CD4-positive, alpha-beta T cell treated with Interleukin-15 for 1 hour (primary cell): Measurements from ENCODE around the gene SYNE1.
"Not testable (repeated sequence)": the region's sequence is repeated elsewhere in the genome, so short reads cannot be mapped to it uniquely, and the experiment has no call there.

Source experiments
- DNase-seq: peaks from one replicate; pipeline ENCODE4 v3.0.0-alpha.2; 2020

Gene SYNE1

GRCh38 chr6:152167641-152168603 is 469.2 kb downstream of the SYNE1 start:
- DNase-seq: no peak

DNA sequence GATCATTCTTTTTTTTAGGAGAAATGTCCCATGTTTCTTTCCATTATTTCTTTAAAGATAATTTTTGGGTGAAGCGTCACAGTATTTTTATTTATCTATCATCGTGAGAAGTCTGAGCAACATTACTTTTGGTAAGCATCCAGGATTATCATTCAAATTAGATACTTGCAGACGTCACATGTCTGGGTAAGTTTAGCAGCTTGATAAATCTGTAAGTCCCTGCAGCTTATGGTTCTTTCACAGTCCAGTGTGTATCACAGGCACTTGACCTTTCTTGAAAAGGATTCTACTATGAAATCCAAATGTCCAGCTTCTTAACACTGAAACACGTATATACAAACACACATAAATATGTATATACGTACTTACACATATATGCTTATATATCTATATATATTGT is 470.3 kb downstream of the SYNE1 start:
- DNase-seq: no peak

DNA sequence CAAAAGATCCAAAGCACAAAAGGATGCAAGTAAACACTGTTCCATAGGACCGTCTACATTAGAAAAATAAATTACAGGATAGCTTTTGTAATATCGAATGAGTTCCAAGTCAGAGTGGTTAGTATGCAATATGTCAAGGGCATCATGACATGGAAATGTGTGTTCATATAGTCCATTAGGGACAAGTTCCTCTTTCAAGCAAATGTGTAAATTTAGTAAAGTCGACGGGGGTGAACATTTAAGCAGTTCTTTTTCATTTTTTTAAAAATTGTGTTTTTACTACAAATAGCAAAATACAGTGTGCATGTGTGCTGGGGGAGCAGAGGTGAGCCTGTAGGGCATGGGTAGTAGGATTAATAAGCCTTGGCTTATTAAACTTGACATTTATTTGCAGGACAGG is 470.7 kb downstream of the SYNE1 start:
- DNase-seq: no peak

GRCh38 chr6:152164957-152165356 is 472.2 kb downstream of the SYNE1 start:
- DNase-seq: no peak

DNA sequence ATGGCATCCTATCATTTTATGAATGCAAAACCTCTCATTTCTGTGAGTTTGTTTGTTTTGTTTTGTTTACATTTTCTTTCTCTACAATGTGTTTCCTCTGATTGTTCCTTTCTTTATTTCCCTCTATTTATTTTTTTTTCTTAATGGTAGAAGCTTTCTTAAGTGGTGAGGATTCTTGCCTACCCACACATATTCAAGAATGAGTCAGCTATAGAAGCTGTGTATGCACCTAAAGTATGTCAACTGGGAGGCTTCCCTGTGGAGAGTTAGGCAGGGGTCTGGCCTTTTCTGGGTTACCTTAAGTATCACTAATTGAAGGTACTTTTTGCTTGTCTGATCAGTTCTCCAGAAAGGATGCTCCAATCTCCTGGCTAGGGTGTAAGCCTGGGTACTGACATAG is 475.7 kb downstream of the SYNE1 start:
- DNase-seq: no peak

GRCh38 chr6:152160346-152160745 is 476.8 kb downstream of the SYNE1 start:
- no peak for DNase-seq

DNA sequence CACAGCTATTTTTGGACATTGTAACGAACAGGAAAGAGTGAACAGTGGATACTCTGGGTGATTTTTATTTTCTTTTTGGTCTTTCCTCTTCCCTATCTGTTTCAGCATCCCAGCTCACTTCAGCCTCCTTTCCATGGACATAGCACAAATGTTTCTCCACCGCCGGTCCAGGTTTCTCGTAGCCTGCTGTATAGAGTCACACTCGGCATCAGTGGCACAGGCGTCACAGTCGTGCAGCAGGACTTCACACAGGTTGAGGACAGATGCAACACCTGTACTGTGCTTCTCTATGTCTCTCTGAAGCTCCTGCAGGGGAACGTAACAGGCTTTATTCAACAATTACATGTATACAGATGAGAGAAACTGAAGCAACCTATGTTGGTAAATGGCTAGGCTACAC is 481.4 kb downstream of the SYNE1 start:
- DNase-seq: no peak

GRCh38 chr6:152154559-152155356 is 482.4 kb downstream of the SYNE1 start:
- DNase-seq: no peak

DNA sequence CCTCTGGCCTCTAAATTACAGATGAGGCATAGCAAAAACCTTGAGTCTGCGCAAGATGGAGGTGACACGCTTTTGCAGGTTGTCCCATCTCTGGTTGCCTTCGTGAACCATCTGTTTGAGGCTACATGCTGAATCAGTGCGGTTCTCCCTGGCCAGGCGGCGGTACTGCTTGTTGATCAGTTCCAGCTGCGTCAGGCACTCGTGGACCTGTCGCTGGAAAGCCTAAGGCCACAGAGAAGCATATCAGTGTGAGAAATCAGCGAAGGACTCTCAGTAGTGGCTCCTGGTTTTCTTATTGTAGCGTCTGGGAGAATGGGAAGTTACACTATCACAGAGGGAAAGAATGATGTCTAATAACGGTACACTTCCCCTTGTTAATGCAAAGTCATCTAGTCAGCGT is 485.2 kb downstream of the SYNE1 start:
- no peak for DNase-seq

DNA sequence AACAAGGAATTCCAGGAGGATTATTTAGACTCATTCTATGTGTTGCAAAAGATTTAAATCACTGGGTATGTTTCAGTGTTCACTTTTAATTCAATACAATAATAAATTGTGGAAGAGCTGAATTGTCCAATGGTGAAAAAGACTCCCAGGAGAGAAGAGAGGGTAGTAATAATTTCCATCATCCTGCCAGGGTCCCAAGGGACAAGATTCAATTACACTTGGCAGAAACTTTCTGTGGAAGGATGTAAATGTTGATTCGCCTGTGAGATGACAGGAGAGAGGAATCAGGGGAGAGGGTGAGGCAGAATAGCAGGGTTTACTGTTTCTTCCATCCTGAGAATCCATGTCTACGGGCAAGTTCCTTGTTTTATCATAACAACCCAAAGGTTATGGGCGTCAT is 487.0 kb downstream of the SYNE1 start:
- DNase-seq: no peak

DNA sequence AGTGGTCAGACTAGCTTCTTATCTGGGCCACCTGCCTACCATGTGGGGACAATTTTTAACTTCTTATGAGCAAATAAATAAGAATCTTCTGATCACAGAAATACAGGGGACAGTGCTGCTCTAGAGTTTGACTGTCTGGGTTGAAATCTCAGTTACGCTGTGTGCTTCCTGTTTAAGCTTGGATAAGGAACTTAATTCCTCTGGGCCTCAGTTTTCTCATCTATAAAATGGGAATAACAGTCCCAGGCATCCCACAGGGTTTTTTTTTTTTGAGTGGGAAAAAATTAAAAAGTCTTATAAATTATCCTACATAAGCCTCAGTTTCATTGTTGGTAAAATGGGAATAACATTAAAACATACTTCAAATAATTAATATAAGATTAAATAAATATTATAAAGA is 488.8 kb downstream of the SYNE1 start:
- no peak for DNase-seq

DNA sequence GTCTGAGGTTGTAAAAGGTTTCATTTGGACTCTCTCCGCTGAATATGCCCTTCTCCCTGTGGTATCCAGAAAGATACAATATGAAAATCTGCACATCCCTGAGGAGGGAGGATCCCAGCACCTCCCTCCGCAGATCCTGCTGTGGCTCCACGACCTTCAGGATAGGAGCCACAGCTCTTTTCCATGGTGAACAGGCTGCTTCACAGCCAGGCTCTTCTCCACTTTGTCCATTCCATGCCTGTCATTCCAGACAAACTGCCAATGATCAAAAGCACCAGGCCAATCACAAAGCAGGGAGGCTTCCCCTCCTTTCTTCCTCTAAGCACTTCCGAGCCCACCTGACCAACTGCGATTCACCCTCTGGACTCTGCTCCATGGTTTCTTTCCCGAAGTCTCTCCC is 489.9 kb downstream of the SYNE1 start:
- no peak for DNase-seq

DNA sequence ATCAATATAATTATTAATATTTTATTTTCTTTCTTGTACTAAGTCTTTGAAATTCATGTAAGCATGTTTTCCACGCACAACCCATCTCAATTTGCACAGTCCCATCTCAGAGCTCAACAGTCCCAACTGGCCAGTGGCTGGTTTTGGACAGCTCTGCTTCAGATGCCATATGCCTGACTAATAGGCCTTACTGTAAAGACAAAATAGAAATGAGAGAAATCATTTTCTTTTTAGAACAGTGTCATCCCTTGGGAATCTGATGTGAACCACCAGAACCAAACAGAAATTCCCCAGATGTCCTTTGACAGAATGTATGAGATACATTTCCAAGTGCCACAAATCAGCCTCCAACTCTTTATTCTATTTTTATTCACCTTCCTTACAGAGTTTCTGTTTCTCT is 490.8 kb downstream of the SYNE1 start:
- no peak for DNase-seq

GRCh38 chr6:152143359-152143758 is 493.8 kb downstream of the SYNE1 start:
- DNase-seq: no peak

DNA sequence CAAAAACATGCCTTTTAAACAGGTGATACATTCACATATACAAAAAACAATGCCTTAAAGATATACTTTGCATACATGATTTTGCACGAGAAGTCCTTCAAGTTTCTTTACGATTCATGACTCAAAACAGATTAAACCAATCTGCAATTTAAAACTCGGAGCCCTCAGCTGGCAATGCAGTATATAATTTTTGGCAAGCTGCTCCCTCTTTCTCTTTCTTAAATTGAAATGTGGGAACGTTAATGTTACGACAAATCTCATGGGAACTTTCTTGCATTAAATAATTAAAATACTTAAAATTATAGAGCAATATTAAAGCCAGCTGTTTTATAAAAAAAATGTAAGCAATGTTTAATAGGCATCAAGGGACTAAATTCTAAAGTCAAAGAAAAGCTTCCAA is 495.1 kb downstream of the SYNE1 start:
- no peak for DNase-seq

DNA sequence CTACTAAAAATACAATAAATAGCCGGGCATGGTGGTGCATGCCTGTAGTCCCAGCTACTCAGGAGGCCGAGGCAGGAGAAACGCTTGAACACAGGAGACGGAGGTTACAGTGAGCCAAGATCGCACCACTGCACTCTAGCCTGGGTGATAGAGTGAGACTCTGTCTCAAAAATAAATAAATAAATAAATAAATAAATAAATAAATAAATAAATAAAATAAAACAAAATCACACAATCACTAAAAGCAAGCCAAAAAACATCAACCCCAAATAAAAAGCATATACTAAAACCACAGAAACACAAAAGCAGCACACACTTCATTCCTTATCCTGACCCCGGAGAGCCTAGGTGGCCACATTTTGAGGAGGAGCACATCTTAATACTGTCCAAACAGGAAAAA is 498.8 kb downstream of the SYNE1 start:
- DNase-seq: not testable (repeated sequence)

GRCh38 chr6:152136449-152136825 is 500.7 kb downstream of the SYNE1 start:
- DNase-seq: no peak

DNA sequence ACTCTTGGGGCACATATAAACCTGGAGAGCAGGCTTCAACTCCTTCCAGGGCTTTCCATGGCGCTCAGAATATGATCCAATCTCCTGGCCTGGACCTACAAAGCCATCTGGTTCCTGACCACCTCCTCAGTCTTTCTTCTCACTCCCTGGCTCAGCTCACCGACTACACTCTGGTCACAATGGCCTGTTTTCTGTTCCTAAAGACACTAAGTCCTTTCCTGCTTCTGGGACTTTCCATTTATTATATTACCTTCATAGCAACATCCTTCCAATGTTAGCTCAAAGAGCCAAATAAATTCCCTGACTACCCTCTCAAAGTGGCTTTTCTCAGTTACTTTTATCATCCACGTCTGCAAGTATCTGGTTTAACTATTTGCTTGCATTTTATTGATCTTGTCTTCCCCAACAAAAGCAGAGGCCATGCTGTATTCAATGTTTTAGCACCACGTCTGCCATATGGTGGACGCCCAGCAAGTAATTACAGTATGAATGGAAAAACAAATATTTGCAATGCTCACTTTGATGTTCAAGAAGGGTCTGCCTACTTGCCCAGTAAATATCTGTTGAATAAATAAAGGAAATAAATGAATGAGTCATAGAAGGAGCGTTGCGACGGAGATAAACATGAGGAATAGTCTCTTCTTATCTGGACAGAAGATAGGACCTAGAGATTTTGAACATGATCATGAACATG is 501.3 kb downstream of the SYNE1 start:
- DNase-seq: no peak

GRCh38 chr6:152130441-152130840 is 506.7 kb downstream of the SYNE1 start:
- DNase-seq: no peak

- no peak for DNase-seq
These were observed 507.4 kb downstream of the SYNE1 start for GRCh38 chr6:152129691-152130151.

DNA sequence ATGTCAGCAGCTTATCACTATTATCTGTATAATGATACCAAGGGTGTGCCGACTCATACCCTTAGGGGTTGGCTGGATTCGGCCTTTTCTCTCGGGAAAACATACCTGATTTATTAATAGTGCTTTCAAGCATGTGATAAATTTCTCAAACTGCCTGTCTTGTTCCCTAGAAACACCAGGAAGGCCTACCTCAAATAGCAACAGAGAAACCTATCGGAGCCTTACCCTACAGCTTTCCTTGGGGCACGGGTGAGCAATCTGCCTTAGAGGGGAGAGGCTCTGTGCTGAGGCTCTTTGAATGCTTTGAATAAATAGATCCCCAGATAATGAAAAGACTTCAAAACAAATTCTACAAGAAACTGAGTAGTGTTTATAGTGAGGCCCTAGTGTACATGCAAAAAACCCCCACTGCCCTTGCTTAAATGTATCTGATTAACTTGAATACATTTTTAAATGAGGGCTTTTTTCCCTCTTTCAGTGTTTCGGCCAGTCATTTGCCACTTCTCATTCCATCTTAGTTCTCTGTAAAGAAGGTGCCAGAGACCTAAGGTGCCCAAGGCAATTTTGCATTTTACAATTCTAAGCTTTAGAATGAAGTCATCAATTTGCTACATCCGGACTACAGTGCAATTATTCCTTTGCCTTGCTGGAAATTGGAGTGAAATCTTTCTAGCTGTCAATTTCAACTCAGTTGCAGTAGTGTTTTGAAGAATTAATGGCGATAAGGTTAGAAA is 509.6 kb downstream of the SYNE1 start:
- no peak for DNase-seq

DNA sequence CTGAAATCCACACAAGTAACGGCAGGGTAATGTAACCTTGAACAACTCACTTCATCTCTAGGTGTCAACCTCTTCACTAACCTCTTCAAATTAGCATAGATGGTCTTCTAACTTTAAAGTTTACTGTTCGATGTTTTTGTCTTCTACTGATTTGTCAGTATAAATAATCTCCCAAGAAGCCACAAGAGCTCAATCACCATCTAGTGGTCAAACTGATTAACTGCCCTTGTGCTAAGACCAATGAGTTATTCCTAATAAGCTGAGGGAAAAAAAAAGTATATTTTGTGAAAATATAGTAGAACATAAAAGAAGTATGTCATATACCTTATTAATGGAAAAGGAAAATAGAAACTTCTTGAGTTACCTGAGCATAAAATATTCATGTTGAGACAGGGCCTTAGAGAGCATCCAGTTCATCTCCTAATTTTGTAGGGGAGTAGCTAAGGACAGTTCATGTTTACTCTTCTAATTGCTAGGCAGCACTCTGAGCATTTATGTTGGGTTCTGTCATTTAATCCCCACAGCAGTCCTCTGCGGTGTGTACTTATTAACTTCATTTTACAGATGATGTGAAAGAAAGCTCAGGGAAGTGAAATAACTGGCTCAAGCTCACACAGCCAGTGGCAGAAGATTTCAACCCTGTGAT is 512.6 kb downstream of the SYNE1 start:
- no peak for DNase-seq
